Activated T-cell treated with anti-CD3 and anti-CD28 coated beads, Interleukin-2, amount 50 U/mL, for 72 hours (primary cell): ENCODE data around the gene TOPAZ1. TPM values are rescaled to one million over a fixed set of nuclear protein-coding genes. Genes with fewer than 3 reads are reported as not detected.
A peak's percentile ranks its signal among the peaks of the same experiment; 100 is the strongest.

Experiments used
- ATAC-seq, 2 donors: fragments of 150-1000 bp; cut with Tn5 transposase; replicated peaks in 1 of 2; 2 replicates each; pipeline ENCODE4 v1.10.0; 2021; ENCODE audit warnings: moderate library complexity in 2 of 2, mild to moderate bottlenecking in 1 of 2
- DNase-seq, 2 donors: peaks; one replicate each; pipeline ENCODE4 v3.0.0; 2021 to 2022; ENCODE audit warnings: mixed read lengths in 1 of 2
- H3K27ac Mint-ChIP-seq: one replicate; pipeline ENCODE4 v1.8.0; 2022; ENCODE audit warnings: mild to moderate bottlenecking, moderate library complexity, mixed read lengths
- H3K27me3 Mint-ChIP-seq: one replicate; pipeline ENCODE4 v1.8.0; 2022; ENCODE audit warnings: low read depth, mixed read lengths
- H3K36me3 Mint-ChIP-seq, 2 donors: one replicate each; pipeline ENCODE4 v1.8.0; 2022; ENCODE audit warnings: mixed read lengths in 2 of 2, mild to moderate bottlenecking in 1 of 2; ENCODE audit not compliant: insufficient read depth in 2 of 2
- H3K4me1 Mint-ChIP-seq: one replicate; pipeline ENCODE4 v1.8.0; 2022; ENCODE audit warnings: low read depth, mixed read lengths
- H3K4me3 Mint-ChIP-seq, 2 donors: one replicate each; pipeline ENCODE4 v1.8.0; 2022; ENCODE audit warnings: mild to moderate bottlenecking in 2 of 2, mixed read lengths in 2 of 2, moderate library complexity in 2 of 2
- H3K9me3 Mint-ChIP-seq, 2 donors: one replicate each; pipeline ENCODE4 v1.8.0; 2022; ENCODE audit warnings: mixed read lengths in 2 of 2
- total RNA-seq, 2 donors: library from RNA; stranded (reverse); gene quantifications; one replicate each; pipeline ENCODE4 v1.2.3, GENCODE V29; 2022

Gene TOPAZ1
- not detected for total RNA-seq

DNA sequence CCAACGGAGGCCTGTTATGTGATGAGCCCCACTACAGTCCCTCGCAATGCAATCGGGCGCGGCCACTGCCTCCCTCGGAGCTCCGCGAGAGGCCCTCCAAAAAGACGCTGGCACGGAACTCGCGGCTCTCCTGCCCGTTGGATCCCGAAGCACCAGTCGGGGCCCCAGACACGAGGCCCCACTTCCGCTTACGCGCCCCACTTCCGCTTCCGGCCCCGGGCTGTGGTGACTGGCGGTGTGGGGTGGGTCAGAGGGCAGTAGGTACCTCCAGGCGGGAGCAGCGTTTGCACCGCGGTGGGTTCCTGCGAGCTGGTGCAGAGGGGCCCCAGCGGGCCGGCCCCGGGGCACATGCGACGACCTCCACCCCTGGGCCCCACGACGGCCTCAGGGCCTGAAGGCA, at the start of gene TOPAZ1:
Gene TOPAZ1, plus strand, starts transcription at position 181 of the 400 bp plus-strand sequence. Its CDS starts 168 bp downstream, at position 349.
- Mint-ChIP-seq H3K36me3 (no peaks in the 10 kb centered on the region), H3K27ac (no peak within 1 kb of the TSS), H3K9me3 (no peaks in the 10 kb centered on the region), H3K4me1 (no peaks in the 10 kb centered on the region), H3K27me3 (peaks cover 31% of the 10 kb centered on the region), H3K4me3 (no peak within 1 kb of the TSS)
- ATAC-seq, result no peak
- no peak for DNase-seq

DNA sequence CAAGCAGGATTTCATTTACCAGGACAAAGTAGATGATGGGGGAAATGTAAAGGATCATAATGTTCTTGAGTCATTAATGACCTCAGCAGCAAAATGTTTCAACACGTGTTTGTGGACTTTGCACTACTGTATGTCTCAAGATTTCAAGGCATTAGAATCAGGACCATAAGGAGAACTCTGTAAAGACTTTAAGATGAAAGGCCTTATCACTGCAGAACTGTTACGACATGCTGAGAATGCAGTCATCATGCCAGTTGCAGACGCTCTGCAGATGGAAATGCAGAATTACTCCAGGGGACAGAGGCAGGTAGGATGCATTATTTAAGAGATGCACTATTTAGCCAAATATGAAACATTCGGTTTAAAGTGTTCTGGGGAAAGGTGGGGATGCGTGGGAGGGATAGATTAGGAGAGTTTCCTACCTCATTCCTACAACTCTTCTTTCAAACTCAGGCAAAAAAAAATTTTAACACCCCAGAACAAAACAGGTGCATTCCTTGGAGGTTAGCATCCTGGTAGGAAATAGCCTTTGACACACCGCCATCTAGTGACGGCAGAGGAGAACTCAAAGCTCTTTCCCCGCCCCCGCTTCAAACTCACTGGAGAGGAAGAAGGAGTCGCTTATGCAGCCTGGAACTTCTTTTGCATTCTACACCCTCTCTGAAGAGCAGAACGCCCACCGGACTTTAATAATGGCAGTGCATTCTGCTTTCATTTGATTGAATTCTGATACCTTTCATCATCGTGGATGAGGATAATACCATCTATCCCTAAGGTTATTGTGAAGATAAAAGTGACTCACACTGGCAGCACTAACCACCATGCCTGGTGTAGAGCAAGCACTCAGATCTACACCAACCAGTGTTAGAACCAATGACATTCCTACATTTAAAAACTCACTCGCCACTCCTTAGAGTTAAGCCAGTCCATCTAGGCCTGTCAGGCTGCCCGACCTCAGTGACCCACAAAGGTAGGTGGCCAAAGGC, 43.1 kb upstream of the TOPAZ1 start:
- DNase-seq (peak; percentile 69 to 75), ATAC-seq (peak; percentile 69 to 73)
- Mint-ChIP-seq H3K36me3 (no peaks in the 10 kb centered on the region), H3K4me3 (no peak overlapping the region), H3K9me3 (no peaks in the 10 kb centered on the region), H3K27ac (no peak overlapping the region), H3K27me3 (peaks cover 33% of the 10 kb centered on the region), H3K4me1 (no peaks in the 10 kb centered on the region)

- Mint-ChIP-seq H3K27me3 (peaks cover 48% of the 10 kb centered on the region), H3K4me1 (peaks cover 22% of the 10 kb centered on the region), H3K4me3 (no peak overlapping the region), H3K9me3 (no peaks in the 10 kb centered on the region), H3K36me3 (no peaks in the 10 kb centered on the region), H3K27ac (no peak overlapping the region)
- no peak for DNase-seq
- ATAC-seq, result no peak
Observed at GRCh38 chr3:44206261-44206660, 35.4 kb upstream of the TOPAZ1 start.

GRCh38 chr3:44206862-44207652, 34.6 kb upstream of the TOPAZ1 start:
- no peak for DNase-seq
- peaks cover 22% of the 10 kb centered on the region for H3K4me1 Mint-ChIP-seq
- no peak for ATAC-seq
- H3K4me3 Mint-ChIP-seq, result no peak overlapping the region
- H3K9me3 Mint-ChIP-seq, result no peaks in the 10 kb centered on the region
- H3K36me3 Mint-ChIP-seq, result no peaks in the 10 kb centered on the region
- peaks cover 41% of the 10 kb centered on the region for H3K27me3 Mint-ChIP-seq
- no peak overlapping the region for H3K27ac Mint-ChIP-seq

DNA sequence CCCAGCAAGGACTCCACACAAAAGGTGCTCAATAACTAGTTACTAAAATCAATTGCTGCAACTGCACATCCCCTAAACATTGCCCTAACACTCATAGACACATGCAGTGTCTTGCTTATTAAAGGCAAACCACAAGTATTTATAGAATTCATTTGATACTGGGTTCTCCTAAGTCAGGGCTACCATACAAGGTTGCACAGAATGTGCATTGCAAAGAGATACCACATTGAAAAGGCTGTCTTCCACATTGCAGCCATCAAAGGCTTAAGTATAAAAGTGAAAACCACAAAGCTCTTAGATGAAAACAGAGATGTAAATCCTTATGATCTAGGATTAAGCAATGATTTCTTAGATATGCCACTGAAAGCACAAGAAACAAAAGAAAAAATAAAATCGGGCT, 33.6 kb upstream of the TOPAZ1 start:
- Mint-ChIP-seq H3K27ac (no peak overlapping the region), H3K36me3 (no peaks in the 10 kb centered on the region), H3K27me3 (peaks cover 48% of the 10 kb centered on the region), H3K4me3 (peak overlapping the region in 1 of 2 donors; percentile 43), H3K4me1 (peaks cover 22% of the 10 kb centered on the region), H3K9me3 (no peaks in the 10 kb centered on the region)
- DNase-seq (no peak), ATAC-seq (peak; percentile 30 to 51)

DNA sequence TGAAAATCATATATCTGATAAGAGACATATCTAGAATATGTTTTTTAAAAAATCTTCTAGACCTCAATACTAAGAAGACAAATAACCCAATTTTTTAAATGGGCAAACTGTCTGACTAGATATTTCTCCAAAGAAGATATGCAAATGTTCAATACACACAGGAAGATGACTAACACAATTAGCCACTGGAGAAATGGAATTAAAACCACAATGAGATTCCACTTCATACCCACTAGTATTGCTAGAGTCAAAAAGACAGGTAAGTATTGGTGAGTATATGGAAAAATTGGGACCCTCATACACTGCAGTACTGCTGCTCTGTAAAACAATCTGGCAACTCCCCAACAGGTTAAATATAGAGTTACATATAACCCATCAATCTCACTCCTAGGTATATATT, 33.1 kb upstream of the TOPAZ1 start:
- Mint-ChIP-seq H3K27me3 (peaks cover 51% of the 10 kb centered on the region), H3K4me1 (peaks cover 22% of the 10 kb centered on the region), H3K9me3 (no peaks in the 10 kb centered on the region), H3K27ac (no peak overlapping the region), H3K4me3 (no peak overlapping the region), H3K36me3 (no peaks in the 10 kb centered on the region)
- ATAC-seq, result no peak
- no peak for DNase-seq

DNA sequence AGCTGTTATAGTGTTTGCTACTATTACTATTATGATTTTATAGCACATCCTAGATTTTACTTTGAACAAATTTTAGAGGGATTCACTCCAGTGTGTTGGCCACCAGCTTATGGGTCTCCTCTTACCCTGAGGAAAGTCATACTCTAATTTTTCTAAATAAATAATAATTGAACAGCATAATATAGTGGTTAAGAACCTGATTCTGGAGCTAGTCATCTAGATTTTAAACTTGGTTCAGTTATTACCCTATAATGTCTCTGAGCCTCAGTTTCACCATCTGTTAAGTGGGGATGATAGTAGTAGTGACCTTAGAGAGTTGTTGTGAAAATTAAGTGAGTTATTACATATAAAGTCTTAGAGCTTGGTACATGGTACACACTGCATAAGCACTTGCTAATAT, 30.7 kb upstream of the TOPAZ1 start:
- H3K27ac Mint-ChIP-seq, result no peak overlapping the region
- ATAC-seq (no peak), DNase-seq (no peak)
- H3K9me3 Mint-ChIP-seq, result peaks cover 0 to 4% of the 10 kb centered on the region in 2 donors
- peaks cover 59% of the 10 kb centered on the region for H3K27me3 Mint-ChIP-seq
- H3K4me3 Mint-ChIP-seq, result no peak overlapping the region
- H3K4me1 Mint-ChIP-seq, result peaks cover 22% of the 10 kb centered on the region
- H3K36me3 Mint-ChIP-seq, result no peaks in the 10 kb centered on the region

- Mint-ChIP-seq H3K27me3 (peaks cover 15% of the 10 kb centered on the region), H3K4me3 (no peak overlapping the region), H3K9me3 (no peaks in the 10 kb centered on the region), H3K36me3 (no peaks in the 10 kb centered on the region), H3K27ac (no peak overlapping the region), H3K4me1 (no peaks in the 10 kb centered on the region)
- ATAC-seq (no peak), DNase-seq (no peak)
Observed at GRCh38 chr3:44222337-44222736, 19.3 kb upstream of the TOPAZ1 start.

DNA sequence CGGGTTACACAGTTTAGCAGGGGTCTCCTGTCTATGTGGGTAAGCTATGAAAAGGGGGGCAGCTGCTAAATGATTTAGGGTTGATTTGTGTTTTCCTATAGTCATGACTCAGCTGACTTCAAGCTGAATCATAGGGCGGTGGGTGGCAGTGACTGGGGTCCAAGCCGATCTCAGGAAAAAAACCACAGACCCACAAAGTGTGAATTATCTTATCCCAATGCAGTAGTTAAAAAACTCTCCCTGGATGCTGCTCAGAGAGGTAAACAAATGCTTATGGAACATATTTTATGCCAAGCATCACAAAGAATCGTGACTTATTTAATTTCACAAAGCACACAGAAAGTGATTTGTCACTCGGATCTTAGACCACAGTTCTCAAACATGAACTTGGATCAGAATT, 18.4 kb upstream of the TOPAZ1 start:
- ATAC-seq (no peak), DNase-seq (no peak)
- Mint-ChIP-seq H3K27ac (no peak overlapping the region), H3K36me3 (no peaks in the 10 kb centered on the region), H3K27me3 (peaks cover 15% of the 10 kb centered on the region), H3K4me1 (no peaks in the 10 kb centered on the region), H3K9me3 (no peaks in the 10 kb centered on the region), H3K4me3 (no peak overlapping the region)

DNA sequence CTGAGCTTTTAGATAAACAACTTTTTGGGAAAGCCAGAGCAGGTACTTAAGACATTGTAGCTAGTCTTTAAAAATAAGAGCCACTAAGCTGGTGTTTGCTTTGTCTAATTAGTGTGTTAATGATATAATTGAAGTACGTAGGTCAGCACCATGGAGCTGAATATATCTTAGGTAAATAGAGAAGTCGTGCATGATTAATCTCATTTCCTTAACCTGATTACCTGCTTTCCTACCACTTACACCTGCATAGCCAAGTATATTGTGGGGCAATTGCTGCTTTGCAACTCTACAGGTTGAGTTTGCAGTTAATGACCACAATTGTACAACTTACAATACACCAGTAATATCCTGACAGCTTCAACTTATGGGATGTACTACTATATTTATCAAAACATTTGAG, 17.6 kb upstream of the TOPAZ1 start:
- Mint-ChIP-seq H3K9me3 (no peaks in the 10 kb centered on the region), H3K27me3 (peaks cover 15% of the 10 kb centered on the region), H3K27ac (no peak overlapping the region), H3K4me1 (no peaks in the 10 kb centered on the region), H3K4me3 (no peak overlapping the region), H3K36me3 (no peaks in the 10 kb centered on the region)
- no peak for DNase-seq
- ATAC-seq, result no peak

DNA sequence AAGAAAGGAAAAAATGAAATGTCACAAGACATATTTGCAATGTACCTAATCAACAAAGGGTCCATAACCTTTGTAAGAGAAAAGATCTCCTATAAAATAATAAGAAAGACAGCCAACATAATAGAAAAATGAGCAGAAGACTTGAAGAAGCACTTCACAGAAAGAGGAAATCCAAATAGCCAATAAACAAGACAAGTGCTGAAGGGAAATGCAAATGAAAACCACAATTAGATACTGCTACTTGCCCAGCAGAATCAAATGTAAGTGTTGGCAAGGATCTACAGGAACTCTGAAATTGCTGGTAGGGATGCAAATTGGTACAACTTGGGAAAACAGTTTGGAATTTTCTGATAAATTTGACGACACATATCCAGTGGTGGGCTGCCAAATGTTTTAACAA, 15.1 kb upstream of the TOPAZ1 start:
- Mint-ChIP-seq H3K27ac (no peak overlapping the region), H3K4me1 (no peaks in the 10 kb centered on the region), H3K4me3 (no peak overlapping the region), H3K36me3 (no peaks in the 10 kb centered on the region), H3K27me3 (peaks cover 15% of the 10 kb centered on the region), H3K9me3 (no peaks in the 10 kb centered on the region)
- no peak for DNase-seq
- ATAC-seq, result no peak

- H3K27me3 Mint-ChIP-seq, result peaks cover 15% of the 10 kb centered on the region
Observed at GRCh38 chr3:44227632-44228031, 14.1 kb upstream of the TOPAZ1 start.

GRCh38 chr3:44228900-44229299, 12.8 kb upstream of the TOPAZ1 start:
- no peaks in the 10 kb centered on the region for H3K4me1 Mint-ChIP-seq
- DNase-seq, result no peak
- H3K27me3 Mint-ChIP-seq, result peaks cover 15% of the 10 kb centered on the region
- no peaks in the 10 kb centered on the region for H3K36me3 Mint-ChIP-seq
- H3K4me3 Mint-ChIP-seq, result no peak overlapping the region
- ATAC-seq, result no peak
- no peak overlapping the region for H3K27ac Mint-ChIP-seq
- H3K9me3 Mint-ChIP-seq, result no peaks in the 10 kb centered on the region

More at GRCh38 chr3:44227632-44228031, 14.1 kb upstream of the TOPAZ1 start:
- DNase-seq, result no peak
- Mint-ChIP-seq H3K4me1 (no peaks in the 10 kb centered on the region), H3K36me3 (no peaks in the 10 kb centered on the region), H3K27ac (no peak overlapping the region), H3K4me3 (no peak overlapping the region), H3K9me3 (no peaks in the 10 kb centered on the region)
- no peak for ATAC-seq
